Vagina (tissue), 2 donors: ENCODE measurements around the gene SPECC1L. TPM values are rescaled to one million over a fixed set of nuclear protein-coding genes. Genes with fewer than 3 reads are reported as not detected.
"Not testable (repeated sequence)": the region's sequence is repeated elsewhere in the genome, so short reads cannot be mapped to it uniquely, and the experiment has no call there.

ENCODE experiments used
- DNase-seq, 2 donors: peaks; one replicate each; pipeline ENCODE4 v3.0.0-alpha.2; 2017; ENCODE audit errors: extremely low spot score in 2 of 2
- H3K27ac ChIP-seq: fragments of 200-600 bp; sonication (generic); one replicate; pipeline ENCODE4 v1.5.1; 2019
- H3K27me3 ChIP-seq: fragments of 200-600 bp; sonication (generic); one replicate; pipeline ENCODE4 v1.5.1; 2019
- H3K36me3 ChIP-seq, 2 donors: fragments of 200-600 bp; sonication (generic); one replicate each; pipeline ENCODE4 v1.5.1; 2017 to 2019
- H3K4me1 ChIP-seq: fragments of 200-600 bp; sonication (generic); one replicate; pipeline ENCODE4 v1.5.1; 2019
- H3K4me3 ChIP-seq, 2 donors: fragments of 200-600 bp; sonication (generic); 1 replicate in 1 of 2; 2 replicates in 1 of 2; pipeline ENCODE4 v1.5.1; 2016 to 2019
- H3K9me3 ChIP-seq: fragments of 200-600 bp; sonication (generic); one replicate; pipeline ENCODE4 v1.5.1; 2019
- POLR2A ChIP-seq, 2 donors: fragments of 450-650 bp; IDR thresholded peaks; one replicate each; pipeline ENCODE4 v1.6.1; 2017; ENCODE audit warnings: antibody characterized with exemption in 2 of 2, mild to moderate bottlenecking in 2 of 2, moderate library complexity in 2 of 2
- POLR2AphosphoS5 ChIP-seq, 2 donors: sonication (generic); formaldehyde crosslinking; IDR thresholded peaks; one replicate each; pipeline ENCODE4 v1.9.0; 2017; ENCODE audit warnings: antibody characterized with exemption in 2 of 2, mild to moderate bottlenecking in 2 of 2, low read depth in 1 of 2; ENCODE audit not compliant: insufficient read depth in 1 of 2
- intact Hi-C: fragments of 100-400 bp; cut with DNase I; formaldehyde crosslinking; loops from one replicate; pipeline ENCODE4 v1.15.1; 2023
- total RNA-seq: library from RNA; depleted of rRNA; stranded (reverse); fragments of >200 nt; gene quantifications from one replicate; pipeline ENCODE4 v1.2.3, GENCODE V29; 2016
- TF ChIP-seq, protein P1 (sequence below), 3 experiments: fragments of 450-650 bp in 2 of 3; fragments of 200-600 bp in 1 of 3; sonication (generic) in 1 of 3; IDR thresholded peaks; one replicate each; pipeline ENCODE4 v1.5.1; 2017 to 2019; ENCODE audit warnings: antibody characterized with exemption in 3 of 3, mild to moderate bottlenecking in 2 of 3, moderate library complexity in 2 of 3

SPECC1L gene
- total RNA-seq, 1 donor from 2014 or later, result 38.8 TPM

- intact Hi-C loops, result no loop called here
- Histone ChIP-seq H3K9me3 (no peaks in the 10 kb centered on the region), H3K4me1 (no peaks in the 10 kb centered on the region), H3K4me3 (no peak overlapping the region), H3K27ac (no peak overlapping the region), H3K27me3 (no peaks in the 10 kb centered on the region), H3K36me3 (no peaks in the 10 kb centered on the region)
- no peak for DNase-seq
- no peak for TF ChIP-seq POLR2A (IDR thresholded peaks at IDR 0.05)
- no peak for TF ChIP-seq POLR2AphosphoS5 (IDR thresholded peaks at IDR 0.05; ENCODE audit: insufficient read depth in 1 of 2, low read depth in 1 of 2)
- TF ChIP-seq, protein P1, sequence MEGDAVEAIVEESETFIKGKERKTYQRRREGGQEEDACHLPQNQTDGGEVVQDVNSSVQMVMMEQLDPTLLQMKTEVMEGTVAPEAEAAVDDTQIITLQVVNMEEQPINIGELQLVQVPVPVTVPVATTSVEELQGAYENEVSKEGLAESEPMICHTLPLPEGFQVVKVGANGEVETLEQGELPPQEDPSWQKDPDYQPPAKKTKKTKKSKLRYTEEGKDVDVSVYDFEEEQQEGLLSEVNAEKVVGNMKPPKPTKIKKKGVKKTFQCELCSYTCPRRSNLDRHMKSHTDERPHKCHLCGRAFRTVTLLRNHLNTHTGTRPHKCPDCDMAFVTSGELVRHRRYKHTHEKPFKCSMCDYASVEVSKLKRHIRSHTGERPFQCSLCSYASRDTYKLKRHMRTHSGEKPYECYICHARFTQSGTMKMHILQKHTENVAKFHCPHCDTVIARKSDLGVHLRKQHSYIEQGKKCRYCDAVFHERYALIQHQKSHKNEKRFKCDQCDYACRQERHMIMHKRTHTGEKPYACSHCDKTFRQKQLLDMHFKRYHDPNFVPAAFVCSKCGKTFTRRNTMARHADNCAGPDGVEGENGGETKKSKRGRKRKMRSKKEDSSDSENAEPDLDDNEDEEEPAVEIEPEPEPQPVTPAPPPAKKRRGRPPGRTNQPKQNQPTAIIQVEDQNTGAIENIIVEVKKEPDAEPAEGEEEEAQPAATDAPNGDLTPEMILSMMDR (IDR thresholded peaks at IDR 0.05), result no peak
Observed at GRCh38 chr22:24265734-24266133, 4.9 kb upstream of the SPECC1L start.

- H3K36me3 ChIP-seq, H3K9me3 ChIP-seq, intact Hi-C loops, H3K27me3 ChIP-seq, H3K27ac ChIP-seq, H3K4me3 ChIP-seq, DNase-seq, H3K4me1 ChIP-seq: not testable (repeated sequence)
Observed at GRCh38 chr22:24266495-24266894, 4.1 kb upstream of the SPECC1L start.

- H3K4me1 ChIP-seq, result peaks cover 37% of the 10 kb centered on the region
Observed at GRCh38 chr22:24271386-24271854, 789 bp downstream of the SPECC1L start.

DNA sequence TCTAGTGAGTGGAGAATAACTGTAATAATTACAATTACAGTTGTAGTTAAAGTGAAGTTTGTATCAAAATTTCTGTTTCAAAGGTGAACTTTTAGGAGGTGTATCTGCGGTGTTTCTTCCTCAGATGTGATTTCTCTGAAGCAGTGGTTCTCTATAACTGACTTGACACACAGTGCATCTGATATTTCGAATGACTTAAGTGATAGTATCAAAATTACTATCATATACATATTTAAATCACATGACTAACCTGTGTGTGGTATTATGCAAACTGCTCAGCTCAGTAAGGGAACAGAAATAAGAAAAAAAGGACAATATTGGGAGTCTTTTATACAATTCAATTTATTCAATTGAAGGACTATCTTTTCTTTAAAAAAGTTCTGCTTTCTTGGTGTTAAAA is 2.4 kb downstream of the SPECC1L start:
- H3K4me1 ChIP-seq, result peaks cover 37% of the 10 kb centered on the region
- DNase-seq, H3K36me3 ChIP-seq, H3K27me3 ChIP-seq, H3K27ac ChIP-seq, intact Hi-C loops, H3K4me3 ChIP-seq, H3K9me3 ChIP-seq: not testable (repeated sequence)

More at GRCh38 chr22:24271386-24271854, 789 bp downstream of the SPECC1L start:
- H3K9me3 ChIP-seq, result no peaks in the 10 kb centered on the region
- no peaks in the 10 kb centered on the region for H3K36me3 ChIP-seq
- H3K27ac ChIP-seq, result peak overlapping the region; percentile 94
- DNase-seq, result no peak
- intact Hi-C loops, result no loop called here
- TF ChIP-seq POLR2AphosphoS5 (IDR thresholded peaks at IDR 0.05; ENCODE audit: insufficient read depth in 1 of 2, low read depth in 1 of 2), result no peak
- TF ChIP-seq, protein P1 (IDR thresholded peaks at IDR 0.05), result no peak
- TF ChIP-seq POLR2A (IDR thresholded peaks at IDR 0.05), result no peak
- H3K4me3 ChIP-seq, result peak overlapping the region; percentile 67 to 97
- no peaks in the 10 kb centered on the region for H3K27me3 ChIP-seq

DNA sequence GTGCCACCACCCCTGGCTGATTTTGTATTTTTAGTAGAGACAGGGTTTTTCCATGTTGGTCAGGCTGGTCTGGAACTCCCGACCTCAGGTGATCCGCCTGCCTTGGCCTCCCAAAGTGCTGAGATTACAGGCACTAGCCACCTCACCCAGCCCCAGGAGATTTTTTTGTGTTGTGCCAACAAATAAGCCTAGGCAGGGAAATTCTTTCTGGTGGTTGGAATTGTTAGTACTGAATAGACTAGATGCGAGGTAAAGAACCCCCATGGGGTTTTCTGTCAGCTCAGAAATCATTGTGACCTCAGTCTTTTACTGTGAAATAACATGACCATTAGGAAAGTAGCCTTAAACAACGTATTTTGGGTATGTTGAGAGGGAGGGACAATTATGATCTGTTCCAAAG is 3.3 kb downstream of the SPECC1L start:
- H3K27me3 ChIP-seq, intact Hi-C loops, H3K4me3 ChIP-seq, H3K36me3 ChIP-seq, H3K27ac ChIP-seq, DNase-seq, H3K9me3 ChIP-seq: not testable (repeated sequence)
- H3K4me1 ChIP-seq, result peaks cover 37% of the 10 kb centered on the region

DNA sequence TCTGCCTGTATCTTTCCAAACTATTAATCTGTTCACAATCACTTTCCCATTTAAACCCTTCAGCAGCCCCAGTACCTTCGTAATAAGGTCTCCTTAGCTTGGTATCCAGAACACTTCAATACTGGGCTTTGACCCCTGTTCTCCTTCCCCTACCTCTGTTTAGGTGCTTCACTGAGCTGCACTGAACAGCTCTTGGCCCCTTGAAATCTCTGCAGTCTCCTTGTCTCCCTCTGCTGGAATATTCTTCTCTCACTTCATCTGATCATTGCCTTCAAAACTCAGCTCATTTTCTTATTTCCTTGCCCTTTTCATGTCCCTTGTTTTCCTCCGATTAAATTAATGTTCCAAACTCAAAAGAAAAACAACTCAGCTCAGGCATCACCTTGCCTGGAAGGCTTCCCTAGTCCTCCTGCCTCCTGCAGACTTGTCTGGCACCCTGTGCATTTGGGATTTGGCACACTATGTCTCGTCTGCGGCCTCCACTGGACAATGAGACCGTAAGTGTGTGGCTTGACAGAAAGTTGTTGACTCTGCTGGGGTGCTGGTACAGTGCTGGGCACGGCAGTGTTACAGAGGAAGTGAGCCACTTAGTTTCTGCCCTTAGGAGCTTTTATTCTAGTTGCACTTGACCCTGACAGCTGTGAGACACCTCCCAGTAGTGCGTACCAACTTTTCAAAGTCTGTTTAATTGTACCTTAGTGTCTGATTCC is 4.2 kb downstream of the SPECC1L start:
- H3K9me3 ChIP-seq, H3K27me3 ChIP-seq, H3K27ac ChIP-seq, H3K36me3 ChIP-seq, intact Hi-C loops, H3K4me3 ChIP-seq, DNase-seq: not testable (repeated sequence)
- peaks cover 37% of the 10 kb centered on the region for H3K4me1 ChIP-seq

GRCh38 chr22:24280363-24280762 is 9.7 kb downstream of the SPECC1L start:
- H3K27ac ChIP-seq, H3K9me3 ChIP-seq, H3K4me3 ChIP-seq, H3K27me3 ChIP-seq, intact Hi-C loops, H3K36me3 ChIP-seq, DNase-seq: not testable (repeated sequence)
- peaks cover 32% of the 10 kb centered on the region for H3K4me1 ChIP-seq
